ENCODE data around the gene SPR.

Gene SPR

DNA sequence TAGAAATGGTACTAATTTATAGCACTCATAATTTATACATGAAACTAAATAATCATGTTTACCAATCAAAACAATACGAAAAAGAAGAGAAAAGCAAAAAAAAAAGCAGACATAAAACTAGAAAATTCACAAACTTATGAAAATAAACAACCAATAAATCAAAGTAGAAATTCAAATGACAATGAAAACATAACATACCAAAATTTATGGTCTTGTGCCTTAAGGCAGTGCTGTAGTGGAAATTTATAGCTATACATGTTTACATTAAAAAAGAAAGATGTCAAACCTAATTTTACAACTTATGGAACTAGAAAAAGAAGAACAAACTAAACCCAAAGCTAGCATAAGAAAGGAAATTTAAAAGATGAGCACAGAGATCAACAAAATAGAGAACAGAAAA lies 16.1 kb upstream of the SPR start:
- no peak for DNase-seq (ENCODE audit: extremely low read depth, low read depth)
- TF ChIP-seq, protein P1, sequence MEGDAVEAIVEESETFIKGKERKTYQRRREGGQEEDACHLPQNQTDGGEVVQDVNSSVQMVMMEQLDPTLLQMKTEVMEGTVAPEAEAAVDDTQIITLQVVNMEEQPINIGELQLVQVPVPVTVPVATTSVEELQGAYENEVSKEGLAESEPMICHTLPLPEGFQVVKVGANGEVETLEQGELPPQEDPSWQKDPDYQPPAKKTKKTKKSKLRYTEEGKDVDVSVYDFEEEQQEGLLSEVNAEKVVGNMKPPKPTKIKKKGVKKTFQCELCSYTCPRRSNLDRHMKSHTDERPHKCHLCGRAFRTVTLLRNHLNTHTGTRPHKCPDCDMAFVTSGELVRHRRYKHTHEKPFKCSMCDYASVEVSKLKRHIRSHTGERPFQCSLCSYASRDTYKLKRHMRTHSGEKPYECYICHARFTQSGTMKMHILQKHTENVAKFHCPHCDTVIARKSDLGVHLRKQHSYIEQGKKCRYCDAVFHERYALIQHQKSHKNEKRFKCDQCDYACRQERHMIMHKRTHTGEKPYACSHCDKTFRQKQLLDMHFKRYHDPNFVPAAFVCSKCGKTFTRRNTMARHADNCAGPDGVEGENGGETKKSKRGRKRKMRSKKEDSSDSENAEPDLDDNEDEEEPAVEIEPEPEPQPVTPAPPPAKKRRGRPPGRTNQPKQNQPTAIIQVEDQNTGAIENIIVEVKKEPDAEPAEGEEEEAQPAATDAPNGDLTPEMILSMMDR (IDR thresholded peaks at IDR 0.05; ENCODE audit: low read depth, low read length) = no peak

DNA sequence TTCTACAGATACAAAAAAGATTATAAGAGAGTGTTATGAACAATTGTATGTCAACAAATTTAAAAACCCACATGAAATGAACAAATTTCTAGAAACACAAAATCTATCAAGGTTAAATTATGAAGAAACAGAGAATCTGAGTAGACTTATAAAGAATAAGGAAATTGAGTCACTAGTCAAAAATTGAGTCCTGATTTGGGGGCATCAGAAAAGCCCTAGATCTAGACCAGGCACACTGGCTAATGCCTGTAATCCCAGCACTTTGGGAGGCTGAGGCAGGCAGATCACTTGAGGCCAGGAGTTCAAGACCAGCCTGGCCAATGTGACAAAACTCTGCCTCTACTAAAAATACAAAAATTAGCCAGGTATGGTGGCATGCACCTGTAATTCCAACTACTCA lies 15.3 kb upstream of the SPR start:
- TF ChIP-seq, protein P1 (IDR thresholded peaks at IDR 0.05; ENCODE audit: low read depth, low read length) = no peak
- no peak for DNase-seq (ENCODE audit: extremely low read depth, low read depth)

DNA sequence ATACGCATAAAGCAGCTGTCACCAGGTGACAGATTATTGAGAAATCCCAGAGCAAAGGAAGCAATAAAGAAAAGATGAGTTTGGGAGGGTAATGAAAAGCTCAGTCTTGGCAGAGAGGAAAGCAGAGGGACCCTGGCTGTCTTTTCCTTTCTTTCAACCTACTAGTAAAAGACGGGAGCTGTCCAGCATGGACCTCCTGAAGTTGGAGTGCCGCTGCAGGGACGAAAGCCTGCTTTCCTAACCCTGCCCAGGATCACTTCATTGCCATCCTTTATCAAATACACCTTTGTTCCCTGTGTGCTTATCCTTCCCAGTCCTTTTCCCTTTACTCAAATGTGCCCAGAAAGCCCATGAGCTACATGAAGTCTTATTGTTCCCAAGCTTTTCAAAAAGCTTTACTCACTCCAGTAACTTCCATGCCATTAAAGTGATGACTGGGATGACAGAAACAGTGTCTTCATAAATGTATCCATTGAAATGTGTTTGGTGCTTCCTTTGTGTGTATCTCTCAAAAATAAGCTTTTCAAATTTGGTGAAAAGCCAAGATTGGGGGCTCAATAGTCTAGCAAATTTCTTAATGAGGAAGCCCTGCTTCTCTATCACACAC lies 3.7 kb upstream of the SPR start:
- TF ChIP-seq, protein P1 (IDR thresholded peaks at IDR 0.05; ENCODE audit: low read depth, low read length) = no peak
- no peak for DNase-seq (ENCODE audit: extremely low read depth, low read depth)

DNA sequence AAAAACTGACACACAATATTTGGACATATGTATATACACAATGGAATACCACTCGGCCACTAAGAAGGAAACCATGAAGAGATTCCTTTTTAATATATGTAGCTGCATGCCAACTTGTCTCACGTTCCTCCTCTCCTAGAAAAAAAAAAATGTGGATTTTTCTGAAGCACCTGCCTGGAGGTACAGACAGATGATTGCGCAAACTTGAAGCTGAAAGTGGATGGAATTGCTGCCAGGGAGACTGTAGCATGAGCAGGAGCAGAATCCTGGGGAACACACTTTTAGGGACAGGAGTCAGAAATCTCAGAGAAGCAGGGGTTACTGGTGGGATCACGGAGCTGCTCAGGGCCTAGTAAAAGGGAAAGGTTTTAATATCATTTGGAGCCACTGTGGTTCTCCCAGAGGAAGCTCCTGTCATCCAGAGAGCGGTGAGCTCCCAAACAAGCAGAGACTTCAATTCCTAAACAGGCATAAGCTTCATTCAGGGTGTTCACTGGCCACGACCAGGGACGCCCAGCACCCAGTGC lies 640 bp upstream of the SPR start:
- no peak for DNase-seq (ENCODE audit: extremely low read depth, low read depth)
- TF ChIP-seq, protein P1 (IDR thresholded peaks at IDR 0.05; ENCODE audit: low read depth, low read length) = no peak

DNA sequence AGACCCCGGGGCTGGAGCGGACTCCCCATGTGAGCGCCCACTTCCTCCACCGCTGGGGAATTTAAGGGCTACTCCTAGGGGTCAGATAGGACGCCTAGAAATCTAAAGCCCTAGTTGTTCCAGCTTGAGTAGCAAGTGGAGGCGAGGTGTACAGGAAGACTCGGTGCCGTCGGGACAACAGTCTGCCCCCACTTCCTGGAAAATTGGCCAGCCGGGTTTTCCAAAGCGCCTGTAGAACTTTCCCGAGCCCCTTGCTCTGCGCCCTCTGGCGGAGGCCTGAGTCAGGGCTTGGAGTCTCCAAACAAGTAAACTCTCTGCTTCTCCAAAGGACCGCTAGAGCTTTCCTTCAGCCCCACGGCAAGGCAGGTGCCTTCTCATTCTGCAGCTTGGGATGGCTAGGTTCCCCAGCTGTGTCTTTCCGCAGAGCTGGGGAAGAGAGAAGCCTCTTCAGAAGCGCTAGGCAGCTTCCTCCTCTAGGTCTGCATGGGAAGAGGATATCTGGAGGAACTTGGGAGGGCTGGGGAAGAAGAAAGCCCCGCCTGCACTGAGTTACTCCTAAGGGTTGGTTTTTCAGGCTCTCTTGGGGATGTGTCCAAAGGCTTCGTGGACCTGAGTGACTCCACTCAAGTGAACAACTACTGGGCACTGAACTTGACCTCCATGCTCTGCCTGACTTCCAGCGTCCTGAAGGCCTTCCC lies 681 bp downstream of the SPR start:
- DNase-seq (ENCODE audit: extremely low read depth, low read depth) = peak; percentile 64

DNA sequence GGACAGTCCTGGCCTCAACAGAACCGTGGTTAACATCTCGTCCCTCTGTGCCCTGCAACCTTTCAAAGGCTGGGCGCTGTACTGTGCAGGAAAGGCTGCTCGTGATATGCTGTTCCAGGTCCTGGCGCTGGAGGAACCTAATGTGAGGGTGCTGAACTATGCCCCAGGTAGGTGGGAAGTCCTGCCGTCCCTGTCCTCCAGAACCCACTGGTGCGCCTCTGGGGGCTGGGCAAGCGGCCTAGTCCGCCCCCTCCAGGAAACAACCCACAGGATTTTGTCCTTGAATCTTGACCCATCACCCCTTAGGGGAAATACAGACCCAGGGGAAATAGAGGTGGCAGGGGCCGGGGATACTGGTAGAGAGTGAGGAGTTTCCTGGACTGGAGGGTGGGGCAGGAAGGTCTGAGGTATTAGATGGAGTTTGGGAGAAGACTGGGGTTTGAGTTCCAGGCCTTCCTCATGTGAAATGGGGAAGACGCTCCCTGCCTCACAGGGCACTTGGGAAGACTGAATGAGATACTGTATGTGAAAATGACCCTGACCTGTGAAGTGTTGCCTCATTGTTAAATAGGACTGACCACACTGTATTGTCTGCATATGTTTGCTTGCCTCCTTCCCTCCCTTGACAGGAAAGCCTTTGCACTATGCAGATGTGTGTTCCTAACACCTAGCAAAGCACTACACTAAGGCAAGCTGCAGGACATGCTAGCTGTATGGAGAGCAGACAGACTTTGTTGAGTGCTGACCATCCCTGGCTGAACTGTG lies 1.4 kb downstream of the SPR start:
- DNase-seq (ENCODE audit: extremely low read depth, low read depth) = no peak
- TF ChIP-seq, protein P1 (IDR thresholded peaks at IDR 0.05; ENCODE audit: low read depth, low read length) = no peak; the same call in 1 of the 2 replicates

More for the DNA sequence above, 681 bp downstream of the SPR start:
- TF ChIP-seq, protein P1 (IDR thresholded peaks at IDR 0.05; ENCODE audit: low read depth, low read length) = peak; percentile 100

DNA sequence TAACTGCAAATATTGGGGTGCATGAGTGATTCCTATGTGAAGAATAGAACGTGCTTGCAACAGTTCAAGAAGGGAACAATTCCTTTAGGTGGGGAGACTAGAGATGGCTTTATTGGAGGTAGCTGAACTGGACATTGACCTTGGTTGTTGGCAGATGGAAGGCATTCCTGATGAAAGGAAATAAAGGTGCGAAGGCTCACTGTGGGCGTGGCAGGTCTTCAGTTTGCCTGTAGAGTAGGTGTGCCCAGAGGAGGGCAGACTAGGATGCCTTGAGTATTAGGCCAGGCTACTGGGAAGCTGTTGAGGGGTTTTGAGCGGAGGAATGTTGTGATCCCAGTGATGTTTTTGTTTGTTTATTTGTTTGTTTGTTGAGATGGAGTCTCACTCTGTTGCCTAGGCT lies 2.8 kb downstream of the SPR start:
- no peak for DNase-seq (ENCODE audit: extremely low read depth, low read depth)
- TF ChIP-seq, protein P1 (IDR thresholded peaks at IDR 0.05; ENCODE audit: low read depth, low read length) = no peak
